ENCODE results near the gene A1CF.

Gene A1CF

DNA sequence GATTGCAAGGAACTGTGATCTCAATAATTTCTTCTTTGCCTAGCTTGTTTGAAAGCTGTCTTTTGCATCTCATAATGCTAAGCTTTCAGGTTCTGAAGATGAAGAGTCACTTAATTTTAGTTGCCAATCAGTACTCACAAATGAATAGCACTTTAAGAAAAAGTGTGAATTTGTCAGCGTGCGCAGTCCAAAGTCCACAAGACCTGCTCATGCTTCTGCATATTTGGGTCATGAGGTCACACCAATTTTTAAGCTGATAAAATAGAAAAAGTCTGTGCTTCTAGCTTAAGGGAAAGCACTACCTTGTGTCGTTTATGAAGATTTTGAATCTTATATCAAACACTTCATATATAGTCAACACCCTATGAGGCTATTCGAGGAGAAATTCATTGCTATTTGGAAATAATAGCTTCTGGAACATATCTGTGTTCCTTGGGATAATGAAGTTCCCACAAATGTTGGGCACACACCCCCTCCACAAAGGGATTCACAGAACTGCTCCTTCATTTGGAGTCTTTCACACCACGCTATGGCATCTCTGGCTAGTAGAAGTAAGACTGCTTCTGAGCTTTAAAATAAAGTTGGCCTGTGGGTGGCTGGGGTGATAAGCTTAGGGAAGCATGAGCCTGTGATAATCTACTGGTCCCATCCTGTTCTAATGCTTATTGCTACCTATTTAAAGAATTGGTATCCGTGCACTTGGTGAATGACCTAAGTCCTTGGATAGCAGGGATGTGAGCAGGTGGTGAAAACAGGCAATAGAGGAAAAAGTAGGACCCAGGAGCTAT is 33.3 kb downstream of the A1CF start:
- H3K4me3 Mint-ChIP-seq: no peak overlapping the region
- H3K36me3 Mint-ChIP-seq (ENCODE audit: low read depth): no peaks in the 10 kb centered on the region
- H3K9me3 Mint-ChIP-seq: no peaks in the 10 kb centered on the region
- no peaks in the 10 kb centered on the region for H3K27me3 Mint-ChIP-seq
- intact Hi-C loops (cut with micrococcal nuclease): no loop called here
- no peak overlapping the region for H3K27ac Mint-ChIP-seq
- no peaks in the 10 kb centered on the region for H3K4me1 Mint-ChIP-seq (ENCODE audit: low read depth)

DNA sequence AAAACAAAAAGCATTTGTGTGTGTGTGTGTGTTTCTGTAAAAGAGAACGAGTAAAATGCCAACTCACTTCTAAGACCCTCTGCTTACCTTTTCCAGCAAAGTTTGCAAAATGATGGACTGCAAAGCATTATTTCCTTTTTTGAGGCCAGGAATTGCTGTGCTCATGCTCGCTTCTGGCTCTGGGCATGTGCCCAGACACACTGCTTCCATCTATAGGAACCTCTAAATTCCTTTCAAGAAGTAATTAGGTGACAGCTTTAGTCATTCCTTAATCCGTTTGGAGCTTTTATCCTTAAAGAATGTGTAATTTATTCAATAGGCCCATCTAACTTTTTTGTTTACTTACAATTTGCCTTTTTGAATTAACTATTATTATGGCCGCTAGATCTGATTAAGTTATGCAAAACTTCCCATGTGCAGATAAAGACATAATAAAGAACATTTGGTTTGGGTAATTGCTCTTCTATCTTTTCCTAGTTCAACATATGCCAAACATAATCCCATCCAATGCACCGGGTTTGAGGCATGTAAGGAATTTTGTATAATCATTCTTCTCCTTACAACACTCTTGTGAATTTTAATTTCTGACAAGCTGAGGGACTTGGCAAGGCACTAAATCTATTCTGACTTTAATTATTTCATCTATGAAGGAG is 34.7 kb downstream of the A1CF start:
- Mint-ChIP-seq H3K9me3 (no peaks in the 10 kb centered on the region), H3K36me3 (ENCODE audit: low read depth) (no peaks in the 10 kb centered on the region), H3K4me1 (ENCODE audit: low read depth) (no peaks in the 10 kb centered on the region), H3K4me3 (no peak overlapping the region), H3K27me3 (no peaks in the 10 kb centered on the region), H3K27ac (no peak overlapping the region)
- intact Hi-C loops (cut with micrococcal nuclease): no loop called here

DNA sequence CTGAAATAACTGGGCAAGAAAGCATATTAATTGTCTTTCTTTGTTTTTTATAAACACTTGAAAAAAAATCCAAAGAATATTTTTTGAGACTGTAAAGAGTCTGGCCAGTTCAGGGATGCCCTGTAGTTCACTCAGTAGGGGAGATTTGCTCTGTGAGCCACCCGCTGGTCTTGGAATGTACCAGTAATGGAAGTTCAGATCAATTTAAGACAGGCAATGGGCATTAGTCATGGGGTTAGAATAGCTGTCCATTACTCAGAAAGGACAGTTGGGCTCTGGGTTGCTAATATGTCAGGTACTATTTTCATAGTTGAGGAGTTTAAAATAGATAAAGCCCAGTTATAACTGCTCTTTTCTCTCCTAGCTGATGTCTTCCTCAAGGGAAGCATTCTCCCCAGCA is 38.7 kb downstream of the A1CF start:
- Mint-ChIP-seq H3K4me1 (ENCODE audit: low read depth) (no peaks in the 10 kb centered on the region), H3K27me3 (no peaks in the 10 kb centered on the region), H3K9me3 (no peaks in the 10 kb centered on the region), H3K36me3 (ENCODE audit: low read depth) (no peaks in the 10 kb centered on the region), H3K27ac (no peak overlapping the region), H3K4me3 (no peak overlapping the region)
- intact Hi-C loops (cut with micrococcal nuclease): no loop called here

DNA sequence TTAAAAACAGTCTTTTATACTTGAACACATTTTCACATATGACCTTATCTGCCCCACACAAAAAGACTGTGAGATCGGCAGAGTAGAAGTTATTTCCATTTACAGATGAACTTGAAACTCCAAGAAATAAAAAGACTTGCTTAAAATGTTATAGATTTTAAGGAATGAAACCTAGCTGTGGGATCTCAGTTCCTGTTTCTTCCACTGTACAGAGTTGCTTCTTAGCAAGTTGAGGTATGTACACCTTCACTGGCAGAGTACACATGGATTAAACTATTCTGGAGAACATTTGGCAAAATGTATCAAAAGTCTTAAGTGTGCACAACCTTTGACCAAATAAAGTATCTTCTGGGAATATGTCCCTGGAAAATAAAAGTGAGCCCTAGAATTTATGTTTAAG is 48.3 kb downstream of the A1CF start:
- Mint-ChIP-seq H3K4me1 (ENCODE audit: low read depth) (no peaks in the 10 kb centered on the region), H3K27ac (no peak overlapping the region), H3K27me3 (no peaks in the 10 kb centered on the region), H3K9me3 (no peaks in the 10 kb centered on the region), H3K4me3 (no peak overlapping the region), H3K36me3 (ENCODE audit: low read depth) (no peaks in the 10 kb centered on the region)
- intact Hi-C loops (cut with micrococcal nuclease): no loop called here

DNA sequence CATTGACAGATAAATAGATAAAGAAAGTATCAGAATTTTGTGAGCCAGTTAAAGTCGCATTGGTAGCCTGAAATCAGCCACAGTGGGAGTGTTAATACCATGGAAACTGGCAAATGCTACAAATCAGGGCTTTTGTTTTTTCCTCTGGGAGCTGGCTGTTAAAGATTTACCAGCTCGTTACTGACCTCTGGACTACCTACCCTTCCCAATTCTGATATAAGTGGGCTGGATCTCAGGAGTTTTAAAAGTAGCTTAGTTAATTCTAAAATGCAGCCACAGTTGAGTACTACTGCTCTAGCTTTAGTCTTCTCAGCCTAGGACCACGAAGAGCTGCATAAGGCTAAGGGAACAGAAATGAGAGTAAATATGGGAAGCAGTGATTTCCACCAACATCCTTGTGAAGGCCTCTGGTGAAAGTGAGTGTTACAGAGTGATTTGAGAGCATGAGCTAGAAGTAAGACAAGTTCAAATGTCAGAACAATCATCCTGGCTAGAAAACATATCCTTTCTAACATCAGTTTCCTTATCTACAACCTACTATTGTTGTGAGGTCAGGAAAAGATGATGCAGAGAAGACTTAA is 53.2 kb downstream of the A1CF start:
- no peaks in the 10 kb centered on the region for H3K27me3 Mint-ChIP-seq
- intact Hi-C loops (cut with micrococcal nuclease): no loop called here
- H3K9me3 Mint-ChIP-seq: no peaks in the 10 kb centered on the region
- H3K27ac Mint-ChIP-seq: no peak overlapping the region
- no peak overlapping the region for H3K4me3 Mint-ChIP-seq
- H3K4me1 Mint-ChIP-seq (ENCODE audit: low read depth): no peaks in the 10 kb centered on the region
- no peaks in the 10 kb centered on the region for H3K36me3 Mint-ChIP-seq (ENCODE audit: low read depth)

DNA sequence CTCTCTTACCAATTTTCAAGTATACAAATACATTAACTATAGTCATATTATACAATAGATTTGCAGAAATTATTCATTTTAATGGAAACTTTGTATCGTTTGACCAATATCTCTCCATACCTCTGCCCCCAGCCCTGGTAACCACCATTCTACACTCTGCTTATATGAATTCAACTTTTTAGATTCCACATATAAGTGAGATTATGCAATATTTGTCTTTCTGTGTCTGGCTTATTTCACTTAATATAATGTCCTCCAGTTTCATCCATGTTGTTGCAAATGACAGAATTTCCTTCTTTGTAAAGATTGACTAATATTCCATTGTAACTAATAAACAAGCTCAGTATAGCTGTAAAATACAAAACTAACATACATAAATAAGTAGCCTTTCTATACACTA is 55.4 kb downstream of the A1CF start:
- Mint-ChIP-seq H3K36me3 (ENCODE audit: low read depth) (no peaks in the 10 kb centered on the region), H3K9me3 (no peaks in the 10 kb centered on the region), H3K27me3 (no peaks in the 10 kb centered on the region), H3K4me1 (ENCODE audit: low read depth) (no peaks in the 10 kb centered on the region), H3K27ac (no peak overlapping the region), H3K4me3 (no peak overlapping the region)
- intact Hi-C loops (cut with micrococcal nuclease): no loop called here

DNA sequence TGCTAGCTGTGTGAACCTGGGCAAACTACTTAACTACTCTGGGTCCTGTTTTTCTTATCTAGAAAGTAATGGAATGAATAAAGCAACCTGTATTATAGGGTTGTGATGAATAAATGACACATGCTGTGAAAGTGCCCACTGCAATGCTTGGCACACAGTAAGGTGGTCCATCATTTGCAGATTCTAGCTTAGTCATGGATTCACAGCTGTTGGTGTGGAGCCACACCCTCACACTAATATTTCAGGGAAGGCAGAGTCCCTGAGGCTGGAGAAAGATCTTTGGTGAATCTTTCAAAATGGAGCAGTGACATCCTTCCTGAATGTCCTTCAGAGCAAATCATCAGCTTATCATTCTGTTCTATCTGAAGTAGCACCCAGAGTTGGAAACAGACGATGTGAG is 60.6 kb downstream of the A1CF start:
- H3K9me3 Mint-ChIP-seq: no peaks in the 10 kb centered on the region
- H3K4me3 Mint-ChIP-seq: no peak overlapping the region
- H3K36me3 Mint-ChIP-seq (ENCODE audit: low read depth): no peaks in the 10 kb centered on the region
- intact Hi-C loops (cut with micrococcal nuclease): no loop called here
- H3K4me1 Mint-ChIP-seq (ENCODE audit: low read depth): no peaks in the 10 kb centered on the region
- H3K27ac Mint-ChIP-seq: no peak overlapping the region
- H3K27me3 Mint-ChIP-seq: no peaks in the 10 kb centered on the region

DNA sequence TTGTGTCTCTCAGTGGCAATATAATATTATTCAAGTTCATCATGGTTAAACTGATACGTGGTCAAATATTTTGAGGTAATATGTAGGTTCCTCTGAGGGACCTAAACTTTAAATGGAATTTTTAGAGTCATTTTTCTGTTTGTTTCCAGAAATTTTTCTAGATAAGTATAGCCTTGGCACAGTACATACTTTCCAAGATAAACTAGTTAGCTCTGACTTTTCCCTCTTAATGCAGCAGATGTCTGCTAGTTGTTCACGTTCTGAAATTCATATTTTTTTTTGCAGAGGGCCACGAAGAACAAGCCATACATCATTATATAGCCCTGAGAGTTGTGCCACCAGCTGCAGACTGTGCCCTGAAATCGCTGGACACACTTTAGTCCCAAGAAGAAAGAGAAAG is 61.6 kb downstream of the A1CF start:
- Mint-ChIP-seq H3K36me3 (ENCODE audit: low read depth) (no peaks in the 10 kb centered on the region), H3K27me3 (no peaks in the 10 kb centered on the region), H3K4me1 (ENCODE audit: low read depth) (no peaks in the 10 kb centered on the region), H3K27ac (no peak overlapping the region), H3K4me3 (no peak overlapping the region), H3K9me3 (no peaks in the 10 kb centered on the region)
- intact Hi-C loops (cut with micrococcal nuclease): no loop called here

DNA sequence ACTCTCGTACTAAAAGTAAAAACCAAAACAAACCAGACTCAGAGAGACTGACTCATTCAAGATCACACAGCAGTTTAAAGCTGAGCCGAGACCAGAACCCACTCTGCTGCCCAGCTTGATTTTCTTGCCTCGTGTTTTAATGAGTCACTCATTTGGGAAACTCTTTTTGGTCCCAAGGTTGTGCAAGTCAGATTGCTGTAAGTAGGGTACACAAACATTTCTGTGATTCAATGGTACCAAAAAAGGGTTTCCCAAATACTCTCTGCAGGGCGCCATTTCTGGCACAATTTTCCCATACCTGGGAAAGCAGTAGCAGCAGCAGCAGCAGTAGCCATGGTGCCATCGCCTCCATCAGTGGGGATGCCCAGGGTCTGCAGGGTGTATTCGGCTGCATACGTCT is 75.8 kb downstream of the A1CF start:
- Mint-ChIP-seq H3K4me1 (ENCODE audit: low read depth) (no peaks in the 10 kb centered on the region), H3K27me3 (no peaks in the 10 kb centered on the region), H3K36me3 (ENCODE audit: low read depth) (no peaks in the 10 kb centered on the region), H3K27ac (no peak overlapping the region), H3K9me3 (no peaks in the 10 kb centered on the region), H3K4me3 (no peak overlapping the region)
- intact Hi-C loops (cut with micrococcal nuclease): no loop called here

DNA sequence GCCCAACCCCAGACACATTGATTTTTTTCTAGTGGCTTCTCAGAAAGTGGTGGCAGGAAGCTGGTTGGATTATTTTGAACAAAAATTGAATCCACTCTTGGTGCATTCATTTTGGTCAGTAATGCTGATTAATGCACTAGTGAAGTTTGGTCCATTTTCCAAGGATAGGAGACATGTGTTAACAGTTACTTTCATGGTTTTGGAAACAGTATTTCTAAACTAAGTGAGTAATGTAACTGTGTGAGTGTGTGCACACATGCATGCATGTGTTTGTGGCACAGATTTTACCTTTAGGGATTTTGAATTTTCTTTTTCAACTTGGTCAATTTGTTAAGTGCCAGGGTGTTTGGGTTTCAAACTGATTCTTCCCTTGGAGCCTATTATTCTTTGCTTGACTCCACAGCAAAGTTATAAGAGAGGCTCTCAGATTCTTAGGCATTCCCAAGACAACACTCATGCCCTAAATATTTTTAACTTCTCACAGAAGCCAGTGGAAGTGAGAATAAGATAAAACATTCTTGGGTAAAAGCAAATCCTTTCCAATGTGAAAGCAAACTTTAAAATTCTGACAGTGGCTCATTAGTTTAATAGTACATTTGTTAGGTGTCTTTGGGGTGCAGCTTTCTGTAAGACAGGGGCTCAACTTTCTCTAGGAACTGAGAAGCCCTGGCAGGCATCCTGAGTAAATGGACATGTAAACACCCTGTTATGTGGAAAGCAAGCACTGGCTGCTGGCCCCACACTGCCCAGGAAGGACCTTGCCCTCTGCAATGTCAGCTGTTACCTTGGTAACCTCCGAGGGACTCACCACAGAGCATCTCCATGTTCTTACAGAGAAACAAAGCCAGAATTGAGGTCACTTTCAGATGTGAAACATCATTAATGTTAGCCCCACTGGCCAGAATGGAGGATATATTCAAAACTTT is 77.3 kb downstream of the A1CF start:
- H3K4me3 Mint-ChIP-seq: no peak overlapping the region
- no peaks in the 10 kb centered on the region for H3K36me3 Mint-ChIP-seq (ENCODE audit: low read depth)
- H3K27ac Mint-ChIP-seq: no peak overlapping the region
- H3K4me1 Mint-ChIP-seq (ENCODE audit: low read depth): no peaks in the 10 kb centered on the region
- no peaks in the 10 kb centered on the region for H3K9me3 Mint-ChIP-seq
- intact Hi-C loops (cut with micrococcal nuclease): no loop called here
- H3K27me3 Mint-ChIP-seq: no peaks in the 10 kb centered on the region

DNA sequence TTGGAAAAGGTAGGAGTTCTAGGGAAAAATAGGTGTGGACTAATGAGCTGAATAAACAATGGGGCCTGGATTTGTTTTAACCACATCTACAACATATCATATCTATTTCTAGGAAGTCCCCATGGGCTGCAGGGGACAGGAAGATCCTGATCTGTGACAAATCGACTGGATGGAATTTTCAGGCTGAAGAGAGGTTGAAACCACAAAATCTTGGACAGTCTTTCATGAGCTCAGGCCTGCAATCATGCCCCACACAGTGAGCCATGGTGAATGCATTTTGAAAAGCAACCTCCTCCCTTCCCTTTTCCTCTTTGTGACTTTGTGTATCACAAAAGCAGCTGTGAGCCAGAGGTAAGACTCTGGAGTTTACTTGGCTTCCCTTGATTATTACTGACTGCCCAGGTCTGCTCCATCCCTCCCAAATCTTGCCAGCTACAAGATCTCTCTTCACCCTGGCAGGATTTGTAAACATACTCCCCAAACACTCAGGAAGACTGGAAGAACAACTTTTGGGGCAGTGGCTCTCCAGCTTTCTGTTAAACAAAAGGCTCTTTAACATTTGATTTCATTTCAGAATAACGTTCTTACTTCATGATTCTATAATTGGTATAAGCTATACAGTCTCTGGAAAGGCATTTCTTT is 79.3 kb downstream of the A1CF start:
- no peak overlapping the region for H3K27ac Mint-ChIP-seq
- no peak overlapping the region for H3K4me3 Mint-ChIP-seq
- no peaks in the 10 kb centered on the region for H3K9me3 Mint-ChIP-seq
- no peaks in the 10 kb centered on the region for H3K27me3 Mint-ChIP-seq
- H3K4me1 Mint-ChIP-seq (ENCODE audit: low read depth): no peaks in the 10 kb centered on the region
- intact Hi-C loops (cut with micrococcal nuclease): no loop called here
- no peaks in the 10 kb centered on the region for H3K36me3 Mint-ChIP-seq (ENCODE audit: low read depth)

DNA sequence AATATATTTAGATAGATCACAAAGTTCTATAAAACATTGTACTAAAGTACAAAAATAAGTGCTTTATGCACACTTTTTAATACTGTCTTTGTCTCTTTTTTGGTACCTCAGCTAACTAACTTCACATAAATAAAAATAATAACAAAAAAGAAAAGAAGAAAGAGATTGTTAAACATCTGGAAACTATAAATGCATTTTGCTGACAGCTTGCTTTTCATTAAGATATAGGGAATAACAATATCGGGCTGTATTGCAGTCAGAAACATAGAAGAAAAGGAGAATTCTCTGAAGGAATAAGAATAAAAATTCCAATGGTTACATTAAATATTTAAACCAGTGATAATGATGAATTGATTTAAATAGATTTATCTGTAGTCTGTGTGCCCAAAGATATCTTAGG is 85.8 kb downstream of the A1CF start:
- H3K9me3 Mint-ChIP-seq: peaks cover 14% of the 10 kb centered on the region
- H3K4me1 Mint-ChIP-seq (ENCODE audit: low read depth): no peaks in the 10 kb centered on the region
- no peaks in the 10 kb centered on the region for H3K36me3 Mint-ChIP-seq (ENCODE audit: low read depth)
- no peaks in the 10 kb centered on the region for H3K27me3 Mint-ChIP-seq
- intact Hi-C loops (cut with micrococcal nuclease): no loop called here
- no peak overlapping the region for H3K27ac Mint-ChIP-seq
- H3K4me3 Mint-ChIP-seq: no peak overlapping the region

DNA sequence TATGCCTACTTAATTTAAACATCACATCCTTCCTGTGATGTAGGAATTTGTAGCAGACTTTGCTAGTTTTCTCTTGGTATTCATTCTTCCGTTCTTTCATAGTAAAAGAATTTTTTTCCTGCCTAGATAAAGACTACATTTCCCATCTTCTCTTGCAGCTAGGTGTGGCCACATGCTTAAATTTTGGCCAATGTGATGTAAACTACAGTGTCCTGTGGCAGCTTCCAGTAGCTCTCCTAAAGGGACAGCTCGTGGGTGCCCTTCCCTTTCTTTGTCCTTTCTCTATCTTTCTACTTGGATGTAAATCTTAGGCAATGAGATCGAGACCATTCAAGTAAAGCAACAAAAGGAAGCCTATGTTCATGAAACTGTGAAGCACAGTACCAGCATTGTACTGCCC is 87.1 kb downstream of the A1CF start:
- no peaks in the 10 kb centered on the region for H3K36me3 Mint-ChIP-seq (ENCODE audit: low read depth)
- no peaks in the 10 kb centered on the region for H3K4me1 Mint-ChIP-seq (ENCODE audit: low read depth)
- H3K27ac Mint-ChIP-seq: no peak overlapping the region
- no peak overlapping the region for H3K4me3 Mint-ChIP-seq
- H3K9me3 Mint-ChIP-seq: peaks cover 14% of the 10 kb centered on the region
- H3K27me3 Mint-ChIP-seq: no peaks in the 10 kb centered on the region
- intact Hi-C loops (cut with micrococcal nuclease): no loop called here
